Progenitor cell of endocrine pancreas (in vitro differentiated cells): ENCODE results near the gene RALGPS1. TPM values are rescaled to one million over a fixed set of nuclear protein-coding genes. Genes with fewer than 3 reads are reported as not detected.

ENCODE experiments used
- DNase-seq: peaks from one replicate; pipeline ENCODE4 v3.0.0; 2021; ENCODE audit warnings: low spot score; ENCODE audit not compliant: unreplicated experiment
- H3K27ac Mint-ChIP-seq: 2 replicates; pipeline ENCODE4 v1.8.0; 2021; ENCODE audit warnings: mild to moderate bottlenecking, moderate library complexity, mixed read lengths
- H3K27me3 Mint-ChIP-seq: 2 replicates; pipeline ENCODE4 v1.8.0; 2021; ENCODE audit warnings: mixed read lengths
- H3K36me3 Mint-ChIP-seq: 2 replicates; pipeline ENCODE4 v1.8.0; 2022; ENCODE audit warnings: mixed read lengths; ENCODE audit not compliant: insufficient read depth
- H3K4me1 Mint-ChIP-seq: 2 replicates; pipeline ENCODE4 v1.8.0; 2021; ENCODE audit warnings: low read depth, mixed read lengths
- H3K4me3 Mint-ChIP-seq: 2 replicates; pipeline ENCODE4 v1.8.0; 2021; ENCODE audit warnings: low read depth, mild to moderate bottlenecking, moderate library complexity, mixed read lengths
- H3K9me3 Mint-ChIP-seq: 2 replicates; pipeline ENCODE4 v1.8.0; 2021; ENCODE audit warnings: low read depth, mixed read lengths
- total RNA-seq: library from RNA; stranded (reverse); gene quantifications from 2 replicates; pipeline ENCODE4 v1.2.1, GENCODE V29; 2021
- TF ChIP-seq, protein P1 (sequence below): fragments of 200-600 bp; sonication (generic); IDR thresholded peaks from one replicate; pipeline ENCODE4 v1.5.0; 2021; ENCODE audit warnings: antibody characterized with exemption, mild to moderate bottlenecking; ENCODE audit not compliant: unreplicated experiment

Gene RALGPS1
- total RNA-seq, 1 donor from 2014 or later, result 39.2 TPM

DNA sequence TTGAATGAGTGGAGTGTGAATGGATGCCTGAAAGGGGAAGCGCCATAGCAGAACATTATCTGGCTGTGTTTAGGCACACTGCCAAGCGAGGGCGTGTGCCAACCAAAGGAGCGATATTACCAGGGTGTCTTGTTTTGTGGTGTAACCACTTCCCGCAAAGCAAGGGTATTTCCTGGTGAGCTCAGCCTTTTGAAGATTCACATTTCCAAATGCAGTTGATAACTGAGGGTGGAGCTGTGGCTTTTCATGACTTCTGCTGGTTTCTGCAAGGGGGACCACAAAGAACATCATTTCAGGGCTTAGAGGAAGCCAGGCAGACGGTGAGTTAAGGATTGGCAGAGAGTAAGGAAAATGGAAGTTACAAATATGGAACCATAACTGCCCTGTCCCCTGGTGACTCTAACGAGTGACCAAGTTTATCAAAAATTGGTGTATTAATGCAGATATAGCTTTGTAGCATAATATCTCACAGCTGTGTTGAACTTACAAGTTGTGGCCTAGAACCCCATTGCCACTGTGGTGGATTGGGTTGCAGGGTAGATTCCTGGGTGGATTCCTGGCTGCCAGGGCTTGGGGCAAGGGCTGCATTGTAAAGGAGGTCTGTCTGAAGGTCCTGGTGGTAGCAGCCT is 71.4 kb downstream of the RALGPS1 start:
- TF ChIP-seq, protein P1, sequence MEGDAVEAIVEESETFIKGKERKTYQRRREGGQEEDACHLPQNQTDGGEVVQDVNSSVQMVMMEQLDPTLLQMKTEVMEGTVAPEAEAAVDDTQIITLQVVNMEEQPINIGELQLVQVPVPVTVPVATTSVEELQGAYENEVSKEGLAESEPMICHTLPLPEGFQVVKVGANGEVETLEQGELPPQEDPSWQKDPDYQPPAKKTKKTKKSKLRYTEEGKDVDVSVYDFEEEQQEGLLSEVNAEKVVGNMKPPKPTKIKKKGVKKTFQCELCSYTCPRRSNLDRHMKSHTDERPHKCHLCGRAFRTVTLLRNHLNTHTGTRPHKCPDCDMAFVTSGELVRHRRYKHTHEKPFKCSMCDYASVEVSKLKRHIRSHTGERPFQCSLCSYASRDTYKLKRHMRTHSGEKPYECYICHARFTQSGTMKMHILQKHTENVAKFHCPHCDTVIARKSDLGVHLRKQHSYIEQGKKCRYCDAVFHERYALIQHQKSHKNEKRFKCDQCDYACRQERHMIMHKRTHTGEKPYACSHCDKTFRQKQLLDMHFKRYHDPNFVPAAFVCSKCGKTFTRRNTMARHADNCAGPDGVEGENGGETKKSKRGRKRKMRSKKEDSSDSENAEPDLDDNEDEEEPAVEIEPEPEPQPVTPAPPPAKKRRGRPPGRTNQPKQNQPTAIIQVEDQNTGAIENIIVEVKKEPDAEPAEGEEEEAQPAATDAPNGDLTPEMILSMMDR, result no peak
- Mint-ChIP-seq H3K4me1 (no peaks in the 10 kb centered on the region), H3K9me3 (no peaks in the 10 kb centered on the region), H3K36me3 (peaks cover 8% of the 10 kb centered on the region), H3K4me3 (no peak overlapping the region), H3K27ac (no peak overlapping the region), H3K27me3 (no peaks in the 10 kb centered on the region)
- no peak for DNase-seq

DNA sequence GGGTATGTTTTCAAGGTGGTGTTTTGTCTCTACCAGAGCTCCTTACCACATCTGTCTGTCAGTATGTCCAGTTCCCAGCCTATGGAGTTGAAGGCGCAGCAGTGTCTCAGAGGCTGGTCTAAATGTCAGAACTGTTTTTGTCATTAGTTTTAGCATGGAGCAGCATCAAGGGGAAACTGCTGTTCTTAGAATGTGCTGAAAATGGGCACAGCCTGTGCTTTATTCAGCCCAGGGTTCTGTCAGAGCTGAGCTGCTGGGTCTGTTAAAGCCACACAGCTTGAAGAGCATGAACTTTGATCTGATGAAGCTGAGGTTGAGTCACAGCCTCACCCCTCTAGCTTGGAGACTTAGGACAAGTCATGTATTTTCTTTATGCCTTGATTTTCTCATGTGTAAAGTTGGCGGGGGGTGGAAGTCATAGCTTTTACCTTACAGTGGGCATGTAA is 71.9 kb downstream of the RALGPS1 start:
- Mint-ChIP-seq H3K4me3 (no peak overlapping the region), H3K36me3 (peaks cover 13% of the 10 kb centered on the region)
- DNase-seq, result no peak

DNA sequence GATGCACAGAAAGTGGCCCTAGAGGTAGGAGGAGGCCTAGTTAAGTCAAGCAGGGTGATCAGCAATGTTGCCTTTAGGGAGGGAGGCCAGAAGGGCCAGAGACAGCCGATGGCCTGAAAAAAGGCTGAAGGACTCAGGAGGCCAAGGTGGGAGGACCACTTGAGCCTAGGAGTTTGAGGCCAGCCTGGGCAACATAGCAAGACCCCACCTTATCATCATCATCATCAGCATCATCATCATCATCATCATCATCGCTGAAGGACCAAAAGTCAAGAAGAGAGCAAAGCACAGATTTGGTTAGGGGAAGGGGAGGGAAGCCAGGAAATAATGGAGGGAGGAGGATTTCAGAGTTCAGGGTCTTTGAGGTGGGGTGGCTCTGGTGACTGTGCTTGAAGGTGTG is 74.3 kb downstream of the RALGPS1 start:
- Mint-ChIP-seq H3K4me3 (no peak overlapping the region), H3K36me3 (peaks cover 33% of the 10 kb centered on the region), H3K9me3 (peaks cover 19% of the 10 kb centered on the region), H3K27me3 (no peaks in the 10 kb centered on the region), H3K27ac (no peak overlapping the region), H3K4me1 (no peaks in the 10 kb centered on the region)
- no peak for DNase-seq
- TF ChIP-seq, protein P1, result no peak

More for the DNA sequence above, 71.9 kb downstream of the RALGPS1 start:
- TF ChIP-seq, protein P1, result no peak
- H3K27me3 Mint-ChIP-seq, result no peaks in the 10 kb centered on the region
- no peak overlapping the region for H3K27ac Mint-ChIP-seq
- peaks cover 1% of the 10 kb centered on the region for H3K9me3 Mint-ChIP-seq
- H3K4me1 Mint-ChIP-seq, result no peaks in the 10 kb centered on the region

DNA sequence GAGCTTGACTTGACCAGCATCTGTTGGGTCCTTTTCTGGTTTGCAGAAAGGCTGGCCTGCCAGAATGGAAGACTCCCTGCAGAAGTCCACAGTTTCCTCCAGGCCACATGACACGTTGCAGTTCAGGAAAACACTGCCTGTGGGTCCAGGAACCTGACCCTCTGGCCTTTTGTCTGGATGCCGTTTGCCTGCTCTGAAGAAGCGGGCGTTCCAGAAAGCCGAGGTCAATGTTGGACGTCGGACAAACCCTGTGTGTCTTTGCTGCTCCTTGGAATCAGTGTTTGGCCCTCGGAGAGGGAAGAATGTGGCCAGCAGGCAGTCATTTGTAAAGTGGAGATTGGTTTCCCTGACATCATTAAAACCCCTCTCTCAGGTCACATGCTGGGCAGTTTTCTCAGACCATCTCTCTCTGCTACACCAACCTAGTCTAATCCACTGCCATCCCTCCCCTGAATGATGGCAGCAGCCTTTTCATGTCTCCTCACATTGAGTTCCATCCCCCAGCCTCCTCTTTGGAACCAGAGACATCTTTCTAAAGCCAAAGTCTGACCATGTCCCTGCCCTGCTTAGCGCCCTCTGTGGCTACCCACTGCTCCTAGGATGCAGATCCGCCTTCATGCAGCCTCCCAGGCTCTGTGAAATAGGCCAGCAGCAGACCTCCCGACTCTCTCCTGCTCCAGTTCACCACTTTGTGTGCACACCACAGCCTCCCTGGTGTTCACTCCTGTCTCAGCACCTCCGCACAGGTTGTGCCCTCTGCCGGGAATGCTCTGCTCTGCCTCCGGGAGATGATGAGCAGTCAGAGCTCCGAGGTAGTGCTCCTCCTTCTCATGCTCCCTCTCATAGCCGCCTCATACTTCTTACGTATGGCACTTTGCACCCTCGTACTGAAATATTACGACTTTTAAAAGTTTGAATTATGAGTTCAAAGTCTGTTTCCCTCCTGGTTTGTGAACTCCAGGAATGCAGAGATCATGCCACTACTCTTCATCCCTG is 75.6 kb downstream of the RALGPS1 start:
- TF ChIP-seq, protein P1, result no peak
- peaks cover 37% of the 10 kb centered on the region for H3K36me3 Mint-ChIP-seq
- no peak overlapping the region for H3K27ac Mint-ChIP-seq
- no peaks in the 10 kb centered on the region for H3K27me3 Mint-ChIP-seq
- no peak overlapping the region for H3K4me3 Mint-ChIP-seq
- no peak for DNase-seq
- no peaks in the 10 kb centered on the region for H3K4me1 Mint-ChIP-seq
- H3K9me3 Mint-ChIP-seq, result peaks cover 22% of the 10 kb centered on the region

DNA sequence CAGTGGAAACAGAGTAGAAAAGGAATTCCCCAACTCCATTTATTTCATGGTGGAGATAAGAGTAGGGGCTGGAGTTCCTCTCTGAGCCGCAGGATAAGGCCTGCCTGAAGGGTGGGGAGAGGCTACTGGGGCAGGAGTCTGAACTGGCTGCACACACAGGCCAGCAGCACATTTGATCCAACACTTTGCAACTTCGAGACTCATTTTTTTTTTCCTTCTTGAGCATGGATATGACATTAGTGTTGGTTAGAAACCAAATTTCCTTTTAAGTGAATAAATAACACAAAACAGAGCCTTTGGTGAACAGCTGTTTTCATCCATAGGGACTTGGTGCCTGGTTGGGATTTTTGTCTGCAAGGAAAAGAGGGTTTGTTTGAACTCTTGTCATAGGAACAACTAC is 76.6 kb downstream of the RALGPS1 start:
- peaks cover 37% of the 10 kb centered on the region for H3K36me3 Mint-ChIP-seq
- H3K9me3 Mint-ChIP-seq, result peaks cover 24% of the 10 kb centered on the region
- H3K27me3 Mint-ChIP-seq, result no peaks in the 10 kb centered on the region
- no peaks in the 10 kb centered on the region for H3K4me1 Mint-ChIP-seq
- no peak for DNase-seq
- no peak overlapping the region for H3K4me3 Mint-ChIP-seq
- H3K27ac Mint-ChIP-seq, result no peak overlapping the region
- TF ChIP-seq, protein P1, result no peak
